ENCODE data around the gene ZNF740. TPM values are rescaled to one million over a fixed set of nuclear protein-coding genes. Genes with fewer than 3 reads are reported as not detected.

Gene ZNF740
- total RNA-seq, 2 experiments from 2014 or later: 31.3 to 35.9 TPM

DNA sequence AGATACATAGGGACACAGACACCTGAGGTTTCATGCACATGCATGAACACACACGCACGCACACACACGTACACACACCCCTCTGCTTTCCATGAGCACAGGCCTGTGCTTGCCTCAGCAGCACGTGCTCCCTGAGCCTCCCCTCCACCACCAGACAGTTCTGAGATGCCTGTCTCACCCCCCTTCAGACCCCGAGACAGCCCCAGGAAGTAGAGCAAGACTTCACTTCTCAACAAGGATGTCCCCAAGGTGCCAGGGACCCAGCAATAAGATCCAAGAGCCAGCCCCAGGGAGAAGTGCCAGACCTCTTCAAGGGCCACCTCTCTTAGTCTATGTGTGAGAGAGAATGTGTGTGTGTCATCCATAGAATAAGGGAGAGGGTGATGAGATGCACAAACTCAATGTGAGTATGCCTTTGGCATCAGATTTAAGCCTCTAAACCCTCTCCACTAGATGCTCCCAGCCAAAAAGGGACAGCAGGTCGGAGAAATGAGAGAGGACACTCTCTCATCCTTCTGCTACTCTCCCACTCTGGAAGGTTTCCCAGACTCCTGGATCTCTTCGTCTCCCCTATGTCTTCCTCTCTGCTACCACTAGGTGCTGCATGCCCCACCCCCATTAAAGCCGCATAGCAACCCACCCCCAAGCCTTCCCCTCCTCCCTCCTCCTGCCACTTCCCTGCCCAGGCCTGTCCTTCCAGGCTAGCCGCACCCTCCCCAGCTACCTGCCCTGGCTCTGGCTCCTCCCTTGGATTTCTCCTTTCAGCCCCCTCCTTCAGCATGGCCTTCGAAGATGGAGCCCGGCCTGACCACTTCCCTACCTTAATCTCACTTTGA lies 43.8 kb downstream of the ZNF740 start:
- Mint-ChIP-seq H3K9me3 (no peaks in the 10 kb centered on the region), H3K27ac (peak overlapping the region; percentile 83), H3K36me3 (ENCODE audit: low read depth) (peaks cover 2% of the 10 kb centered on the region), H3K4me3 (peak overlapping the region; percentile 78), H3K4me1 (ENCODE audit: low read depth) (peaks cover 63% of the 10 kb centered on the region), H3K27me3 (no peaks in the 10 kb centered on the region)
- DNase-seq: peak; percentile 58
- intact Hi-C loops (cut with micrococcal nuclease): no loop called here
- ChIA-PET POLR2A (interaction anchor here (0.8 to 1.1 kb wide), 2 partner anchors 9 to 122 kb away, joined by 3 read pairs; no protein-coding TSS in a partner anchor), CTCF (interaction anchor here (1.3 to 2.3 kb wide), 4 partner anchors 11 to 64 kb away, joined by 3 to 9 read pairs (median 4); no protein-coding TSS in a partner anchor)
- TF ChIP-seq, protein P1, sequence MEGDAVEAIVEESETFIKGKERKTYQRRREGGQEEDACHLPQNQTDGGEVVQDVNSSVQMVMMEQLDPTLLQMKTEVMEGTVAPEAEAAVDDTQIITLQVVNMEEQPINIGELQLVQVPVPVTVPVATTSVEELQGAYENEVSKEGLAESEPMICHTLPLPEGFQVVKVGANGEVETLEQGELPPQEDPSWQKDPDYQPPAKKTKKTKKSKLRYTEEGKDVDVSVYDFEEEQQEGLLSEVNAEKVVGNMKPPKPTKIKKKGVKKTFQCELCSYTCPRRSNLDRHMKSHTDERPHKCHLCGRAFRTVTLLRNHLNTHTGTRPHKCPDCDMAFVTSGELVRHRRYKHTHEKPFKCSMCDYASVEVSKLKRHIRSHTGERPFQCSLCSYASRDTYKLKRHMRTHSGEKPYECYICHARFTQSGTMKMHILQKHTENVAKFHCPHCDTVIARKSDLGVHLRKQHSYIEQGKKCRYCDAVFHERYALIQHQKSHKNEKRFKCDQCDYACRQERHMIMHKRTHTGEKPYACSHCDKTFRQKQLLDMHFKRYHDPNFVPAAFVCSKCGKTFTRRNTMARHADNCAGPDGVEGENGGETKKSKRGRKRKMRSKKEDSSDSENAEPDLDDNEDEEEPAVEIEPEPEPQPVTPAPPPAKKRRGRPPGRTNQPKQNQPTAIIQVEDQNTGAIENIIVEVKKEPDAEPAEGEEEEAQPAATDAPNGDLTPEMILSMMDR (IDR thresholded peaks at IDR 0.05): peak; percentile 24
- ATAC-seq: no peak

DNA sequence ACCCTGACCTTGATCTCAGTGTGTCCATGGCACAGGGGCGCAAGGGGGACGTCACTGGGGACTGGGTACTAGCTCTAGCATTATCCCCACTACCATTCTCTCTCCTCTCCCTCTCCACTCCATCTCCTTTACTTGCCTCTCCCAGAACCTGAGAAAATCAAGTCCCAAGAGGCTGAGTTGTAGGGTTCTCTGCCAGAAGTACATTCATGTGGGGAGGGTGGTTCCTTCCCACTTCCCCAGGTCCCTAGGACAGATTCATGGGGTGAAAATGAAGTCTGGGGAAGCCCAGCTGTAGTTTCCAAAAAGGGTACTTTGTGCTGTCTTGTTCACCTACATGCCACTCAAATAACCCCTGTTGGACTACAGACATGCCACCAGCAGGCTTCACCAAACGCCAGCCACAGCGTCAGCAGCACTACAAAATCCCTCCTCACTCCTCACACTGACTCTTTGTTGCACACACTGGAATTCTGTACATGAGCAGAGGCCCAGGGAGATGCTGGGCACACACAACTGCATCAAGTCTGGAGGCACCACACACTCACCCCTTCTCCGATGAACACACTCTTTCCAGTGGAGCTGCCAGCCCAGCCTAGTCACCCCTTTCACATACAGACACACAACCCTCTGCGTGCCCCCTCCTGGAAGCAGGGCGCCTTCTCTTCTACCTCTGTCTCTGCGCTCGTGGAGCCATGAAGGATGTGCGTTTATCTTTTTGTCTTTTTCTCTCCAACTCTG lies 44.5 kb downstream of the ZNF740 start:
- ChIA-PET CTCF (interaction anchor here (0.9 to 1.5 kb wide), 3 partner anchors 14 to 38 kb away, joined by 3 read pairs; no protein-coding TSS in a partner anchor), POLR2A (interaction anchor here (0.8 to 1.1 kb wide), 3 partner anchors 9 to 122 kb away, joined by 3 read pairs; no protein-coding TSS in a partner anchor)
- Mint-ChIP-seq H3K4me1 (ENCODE audit: low read depth) (peaks cover 66% of the 10 kb centered on the region), H3K4me3 (peak overlapping the region; percentile 5), H3K27me3 (no peaks in the 10 kb centered on the region), H3K27ac (peak overlapping the region; percentile 83), H3K36me3 (ENCODE audit: low read depth) (peaks cover 2% of the 10 kb centered on the region), H3K9me3 (no peaks in the 10 kb centered on the region)
- intact Hi-C loops (cut with micrococcal nuclease): no loop called here
- ATAC-seq (no peak), DNase-seq (no peak)
- TF ChIP-seq, protein P1 (IDR thresholded peaks at IDR 0.05): no peak

DNA sequence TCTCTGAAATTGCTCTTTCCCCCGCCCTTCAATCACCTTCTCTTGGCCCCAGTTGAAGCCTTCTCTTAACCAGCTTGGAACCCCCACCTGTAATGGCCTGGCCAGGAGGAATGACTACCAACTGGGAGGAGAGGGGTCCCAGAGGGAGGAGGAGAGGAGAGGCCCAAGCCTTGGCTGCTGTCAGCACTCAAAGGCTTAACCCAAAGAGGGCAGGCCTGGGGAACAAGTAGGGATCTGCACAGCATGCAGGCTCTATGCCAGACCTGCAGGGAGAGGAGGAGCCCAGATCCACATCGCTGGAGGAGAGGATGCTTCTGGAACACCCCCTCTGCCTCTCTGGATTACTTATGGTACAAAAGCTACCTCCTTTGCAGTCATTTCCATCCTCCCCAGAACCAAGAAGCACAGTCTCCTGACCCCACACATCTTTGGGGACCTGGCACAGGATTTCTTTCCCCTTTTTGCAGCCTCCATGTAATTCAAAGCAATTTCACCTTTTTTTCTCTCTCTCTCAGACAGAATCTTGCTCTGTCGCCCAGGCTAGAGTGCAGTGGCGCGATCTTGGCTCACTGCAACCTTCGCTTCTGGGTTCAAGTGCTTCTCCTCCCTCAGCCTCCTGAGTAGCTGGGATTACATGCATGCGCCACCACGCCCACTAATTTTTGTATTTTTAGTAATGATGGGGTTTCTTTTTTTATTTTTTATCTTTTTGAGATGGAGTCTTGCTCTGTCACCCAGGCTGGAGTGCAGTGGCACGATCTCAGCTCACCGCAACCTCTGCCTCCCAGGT lies 45.3 kb downstream of the ZNF740 start:
- H3K9me3 Mint-ChIP-seq: no peaks in the 10 kb centered on the region
- TF ChIP-seq, protein P1 (IDR thresholded peaks at IDR 0.05): no peak
- peak overlapping the region; percentile 83 for H3K27ac Mint-ChIP-seq
- H3K36me3 Mint-ChIP-seq (ENCODE audit: low read depth): peaks cover 2% of the 10 kb centered on the region
- H3K4me1 Mint-ChIP-seq (ENCODE audit: low read depth): peaks cover 68% of the 10 kb centered on the region
- no peak for ATAC-seq
- no peaks in the 10 kb centered on the region for H3K27me3 Mint-ChIP-seq
- POLR2A ChIA-PET: interaction anchor here (1.0 to 1.3 kb wide), 4 partner anchors 8 to 123 kb away, joined by 3 read pairs; no protein-coding TSS in a partner anchor
- DNase-seq: no peak
- CTCF ChIA-PET: interaction anchor here (0.9 to 1.5 kb wide), 3 partner anchors 14 to 37 kb away, joined by 3 read pairs; no protein-coding TSS in a partner anchor
- no peak overlapping the region for H3K4me3 Mint-ChIP-seq
- intact Hi-C loops (cut with micrococcal nuclease): no loop called here

DNA sequence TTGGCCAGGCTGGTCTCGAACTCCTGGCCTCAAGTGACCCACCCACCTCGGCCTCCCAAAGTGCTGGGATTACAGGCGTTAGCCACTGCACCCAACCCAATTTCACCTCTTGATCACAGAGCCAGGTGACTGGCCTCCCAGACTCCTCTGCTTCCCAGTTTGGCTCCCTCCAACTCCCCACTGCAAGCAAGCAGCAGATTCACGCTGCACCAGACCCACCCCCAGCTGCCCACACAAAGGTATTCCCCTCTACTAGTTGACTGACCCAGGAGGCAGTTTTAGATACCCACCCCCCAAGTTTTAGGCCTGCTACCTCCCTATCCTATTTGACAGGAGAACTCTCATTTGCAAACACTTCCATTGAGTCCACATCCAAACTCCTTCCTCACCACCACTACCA lies 46.3 kb downstream of the ZNF740 start:
- Mint-ChIP-seq H3K36me3 (ENCODE audit: low read depth) (peaks cover 2% of the 10 kb centered on the region), H3K9me3 (no peaks in the 10 kb centered on the region), H3K27me3 (no peaks in the 10 kb centered on the region), H3K4me3 (no peak overlapping the region), H3K4me1 (ENCODE audit: low read depth) (peaks cover 72% of the 10 kb centered on the region), H3K27ac (no peak overlapping the region)
- ChIA-PET POLR2A (interaction anchor here (1.2 to 1.3 kb wide), 3 partner anchors 9 to 25 kb away, joined by 3 to 5 read pairs (median 3); a partner anchor contains a TSS), CTCF (interaction anchor here (1.9 kb wide), 1 partner anchor 15 kb away, joined by 4 read pairs; no protein-coding TSS in a partner anchor)
- TF ChIP-seq, protein P1 (IDR thresholded peaks at IDR 0.05): no peak
- intact Hi-C loops (cut with micrococcal nuclease): no loop called here
- no peak for ATAC-seq
- DNase-seq: no peak

Data from activated CD8-positive, alpha-beta T cell treated with anti-CD3 and anti-CD28 coated beads for 36 hours (primary cell).